Mononuclear cell (primary cell): ENCODE results near the gene SH2D3A. TPM values are rescaled to one million over a fixed set of nuclear protein-coding genes. Genes with fewer than 3 reads are reported as not detected.
"Not testable (repeated sequence)": the region's sequence is repeated elsewhere in the genome, so short reads cannot be mapped to it uniquely, and the experiment has no call there.

Experiments
- H3K27me3 ChIP-seq: 2 replicates; pipeline ENCODE4 v1.6.0; 2011; ENCODE audit warnings: low read length, control low read depth; ENCODE audit not compliant: insufficient read depth
- H3K4me1 ChIP-seq: 2 replicates; pipeline ENCODE4 v1.5.1; 2011; ENCODE audit warnings: mild to moderate bottlenecking, low read length, control low read depth; ENCODE audit not compliant: insufficient read depth
- H3K4me3 ChIP-seq: 2 replicates; pipeline ENCODE4 v1.5.1; 2011; ENCODE audit warnings: mild to moderate bottlenecking, low read length, moderate library complexity
- H3K9me3 ChIP-seq: 2 replicates; pipeline ENCODE4 v1.5.1; 2011; ENCODE audit warnings: low read depth, mild to moderate bottlenecking, control low read depth, low read length
- total RNA-seq: library from RNA; depleted of rRNA; stranded (reverse); fragments of >200 nt; gene quantifications from one replicate; pipeline ENCODE4 v1.2.3, GENCODE V29; 2012

The SH2D3A gene
- total RNA-seq, 1 donor = 14.0 TPM

- Histone ChIP-seq H3K9me3 (no peaks in the 10 kb centered on the region), H3K4me3 (no peak overlapping the region), H3K27me3 (no peaks in the 10 kb centered on the region), H3K4me1 (peaks cover 65% of the 10 kb centered on the region)
These were observed 29.0 kb upstream of the SH2D3A start for GRCh38 chr19:6796278-6796677.

DNA sequence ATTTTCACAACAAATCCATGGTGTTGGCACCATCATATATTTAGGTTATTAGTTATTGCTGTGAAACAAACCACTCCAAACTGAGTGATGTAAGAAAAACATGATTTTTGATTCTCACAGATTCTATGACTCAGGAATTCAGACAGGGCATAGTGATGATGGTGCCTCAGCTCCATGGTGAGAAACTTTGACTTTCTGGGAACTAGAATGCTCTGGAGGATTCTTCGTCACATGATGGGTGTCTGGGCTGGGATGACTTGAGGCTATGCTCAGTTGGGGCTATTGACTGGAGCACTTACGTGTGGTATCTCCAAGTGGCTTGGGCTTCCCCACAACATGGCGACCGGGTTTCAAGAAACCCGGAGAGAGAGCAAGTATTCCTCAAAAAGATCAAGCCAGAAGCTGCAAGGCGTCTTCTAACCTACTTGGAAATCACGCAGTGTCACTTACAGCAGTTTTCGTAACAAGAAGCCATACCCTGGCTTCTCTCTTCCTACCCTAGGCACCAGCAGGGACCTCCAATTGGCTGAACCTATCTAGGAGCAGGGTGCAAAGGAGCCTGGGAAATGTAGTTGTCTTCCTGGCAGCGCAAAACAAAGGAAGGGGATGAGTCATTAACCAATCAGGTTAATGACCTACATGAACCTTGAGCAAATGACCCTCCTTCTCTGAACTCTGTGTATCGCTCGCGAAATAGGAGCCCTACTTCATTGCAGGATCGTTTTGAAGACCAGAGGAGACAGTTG, 27.6 kb upstream of the SH2D3A start:
- Histone ChIP-seq H3K4me1 (peaks cover 60% of the 10 kb centered on the region), H3K9me3 (no peaks in the 10 kb centered on the region), H3K4me3 (no peak overlapping the region), H3K27me3 (no peaks in the 10 kb centered on the region)

- H3K4me1 ChIP-seq = peaks cover 51% of the 10 kb centered on the region
- no peaks in the 10 kb centered on the region for H3K27me3 ChIP-seq
- H3K4me3 ChIP-seq = no peak overlapping the region
- H3K9me3 ChIP-seq = no peaks in the 10 kb centered on the region
These were observed 26.7 kb upstream of the SH2D3A start for GRCh38 chr19:6793973-6794372.

DNA sequence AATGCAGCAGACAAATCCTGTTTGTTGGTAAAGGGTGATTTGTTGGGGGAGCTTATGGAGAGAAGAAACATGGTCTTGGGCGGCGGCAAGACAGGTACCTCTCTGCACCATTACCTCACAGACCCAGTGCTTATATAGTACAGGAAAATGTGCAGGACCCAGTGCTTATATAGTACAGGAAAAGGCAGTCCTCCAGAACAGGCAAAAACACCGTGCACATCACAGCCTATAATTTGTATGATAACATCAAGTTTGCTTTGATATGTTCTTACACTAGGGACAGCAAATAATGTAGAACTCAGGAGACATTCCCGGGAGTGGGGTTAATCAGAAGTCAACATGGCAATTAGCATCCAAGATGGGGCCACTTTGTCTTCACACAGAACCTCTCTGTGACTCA, 26.2 kb upstream of the SH2D3A start:
- Histone ChIP-seq H3K4me1 (peaks cover 50% of the 10 kb centered on the region), H3K9me3 (no peaks in the 10 kb centered on the region), H3K27me3 (no peaks in the 10 kb centered on the region), H3K4me3 (no peak overlapping the region)

DNA sequence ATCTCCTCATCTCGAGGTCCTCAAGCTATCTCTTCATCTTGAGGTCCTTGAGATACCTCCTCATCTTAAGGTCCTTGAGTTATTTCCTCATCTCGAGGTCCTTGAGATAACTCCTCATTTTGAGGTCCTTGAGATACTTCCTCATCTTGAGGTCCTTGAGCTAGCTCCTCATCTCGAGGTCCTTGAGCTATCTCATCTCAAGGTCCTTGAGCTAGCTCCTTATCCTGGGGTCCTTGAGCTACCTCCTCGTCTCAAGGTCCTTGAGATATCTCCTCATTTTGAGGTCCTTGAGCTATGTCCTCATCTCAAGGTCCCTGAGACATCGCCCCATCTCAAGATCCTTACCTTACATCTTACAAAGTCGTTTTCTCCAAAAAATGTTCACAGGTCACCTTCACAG, 24.0 kb upstream of the SH2D3A start:
- peaks cover 29% of the 10 kb centered on the region for H3K4me1 ChIP-seq

DNA sequence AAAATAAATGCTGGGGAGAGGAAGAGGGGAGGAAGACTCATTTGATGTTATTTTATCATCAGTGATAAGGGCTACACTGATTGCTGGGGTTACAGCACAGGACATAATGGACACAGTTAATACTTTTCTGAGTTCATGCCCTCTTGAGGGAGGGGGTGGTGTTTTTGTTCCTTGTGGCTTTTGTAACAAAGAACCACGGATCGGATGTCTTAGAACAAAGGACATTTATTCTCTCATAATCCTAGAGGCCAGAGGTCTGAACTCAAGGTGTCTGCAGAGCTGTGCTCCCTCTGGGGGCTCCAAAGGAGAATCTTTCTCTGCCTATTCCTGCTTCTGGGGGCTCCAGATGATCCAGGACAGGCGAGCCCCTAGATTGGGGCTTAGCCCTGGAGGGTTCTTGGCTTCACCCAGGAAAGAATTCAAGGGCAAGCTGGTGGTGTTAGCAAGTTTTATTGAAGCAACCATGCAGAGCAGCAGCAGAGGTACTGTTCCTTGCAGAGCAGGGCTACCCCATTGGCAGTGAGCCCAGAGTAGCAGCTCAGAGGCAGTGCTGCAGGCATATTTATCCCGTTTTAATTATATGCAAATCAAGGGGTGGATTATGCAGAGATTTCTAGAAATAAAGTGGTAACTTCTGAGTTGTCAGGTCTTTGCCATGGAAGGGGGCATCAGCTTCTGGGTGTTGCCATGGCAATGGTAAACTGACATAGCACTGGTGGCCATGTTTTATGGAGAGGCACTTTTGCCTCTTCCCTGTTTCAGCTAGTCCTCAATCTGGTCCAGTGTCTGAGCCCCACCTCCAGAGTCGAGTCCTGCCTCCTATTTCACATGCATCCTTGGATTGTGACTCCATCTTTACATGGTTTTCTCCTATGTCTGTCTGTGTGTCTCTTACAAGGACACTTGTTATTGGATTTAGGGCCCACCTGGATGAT, 23.2 kb upstream of the SH2D3A start:
- H3K4me1 ChIP-seq = peaks cover 24% of the 10 kb centered on the region
- H3K9me3 ChIP-seq = no peaks in the 10 kb centered on the region
- H3K27me3 ChIP-seq = no peaks in the 10 kb centered on the region
- no peak overlapping the region for H3K4me3 ChIP-seq

More for the DNA sequence above, 24.0 kb upstream of the SH2D3A start:
- Histone ChIP-seq H3K27me3 (no peaks in the 10 kb centered on the region), H3K9me3 (no peaks in the 10 kb centered on the region), H3K4me3 (no peak overlapping the region)

GRCh38 chr19:6788896-6789295, 21.7 kb upstream of the SH2D3A start:
- Histone ChIP-seq H3K9me3 (no peaks in the 10 kb centered on the region), H3K4me1 (peaks cover 29% of the 10 kb centered on the region), H3K27me3 (no peaks in the 10 kb centered on the region), H3K4me3 (no peak overlapping the region)

GRCh38 chr19:6787393-6787792, 20.2 kb upstream of the SH2D3A start:
- no peak overlapping the region for H3K4me3 ChIP-seq
- peaks cover 28% of the 10 kb centered on the region for H3K4me1 ChIP-seq
- no peaks in the 10 kb centered on the region for H3K27me3 ChIP-seq
- no peaks in the 10 kb centered on the region for H3K9me3 ChIP-seq

GRCh38 chr19:6779206-6779605, 12.0 kb upstream of the SH2D3A start:
- Histone ChIP-seq H3K27me3 (no peaks in the 10 kb centered on the region), H3K4me1 (peaks cover 62% of the 10 kb centered on the region), H3K9me3 (no peaks in the 10 kb centered on the region)

GRCh38 chr19:6778386-6778785, 11.2 kb upstream of the SH2D3A start:
- H3K9me3 ChIP-seq = no peaks in the 10 kb centered on the region
- H3K27me3 ChIP-seq = no peaks in the 10 kb centered on the region
- peaks cover 54% of the 10 kb centered on the region for H3K4me1 ChIP-seq
- no peak overlapping the region for H3K4me3 ChIP-seq

More at GRCh38 chr19:6779206-6779605, 12.0 kb upstream of the SH2D3A start:
- no peak overlapping the region for H3K4me3 ChIP-seq

- Histone ChIP-seq H3K4me3 (no peak overlapping the region), H3K27me3 (no peaks in the 10 kb centered on the region), H3K4me1 (peaks cover 54% of the 10 kb centered on the region), H3K9me3 (no peaks in the 10 kb centered on the region)
These were observed 10.2 kb upstream of the SH2D3A start for GRCh38 chr19:6777434-6777833.

DNA sequence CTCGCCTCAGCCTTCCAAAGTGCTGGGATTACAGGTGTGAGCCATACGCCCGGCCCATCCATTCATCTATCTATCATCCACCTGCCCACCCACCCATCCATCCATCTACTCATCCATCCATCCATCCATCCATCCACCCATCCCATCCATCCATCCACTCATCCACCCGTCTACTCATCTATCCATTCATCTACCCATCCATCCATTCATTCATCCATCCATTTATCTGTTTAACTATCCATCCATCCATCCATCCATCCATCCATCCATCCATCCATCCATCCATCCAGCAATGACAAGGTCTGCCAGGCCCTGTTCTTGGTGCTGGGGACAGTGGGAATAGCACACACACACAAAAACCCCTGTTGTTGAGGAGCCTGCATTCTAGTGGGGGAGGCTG, 9.8 kb upstream of the SH2D3A start:
- Histone ChIP-seq H3K9me3 (no peaks in the 10 kb centered on the region), H3K4me3 (no peak overlapping the region), H3K27me3 (no peaks in the 10 kb centered on the region), H3K4me1 (peaks cover 58% of the 10 kb centered on the region)

DNA sequence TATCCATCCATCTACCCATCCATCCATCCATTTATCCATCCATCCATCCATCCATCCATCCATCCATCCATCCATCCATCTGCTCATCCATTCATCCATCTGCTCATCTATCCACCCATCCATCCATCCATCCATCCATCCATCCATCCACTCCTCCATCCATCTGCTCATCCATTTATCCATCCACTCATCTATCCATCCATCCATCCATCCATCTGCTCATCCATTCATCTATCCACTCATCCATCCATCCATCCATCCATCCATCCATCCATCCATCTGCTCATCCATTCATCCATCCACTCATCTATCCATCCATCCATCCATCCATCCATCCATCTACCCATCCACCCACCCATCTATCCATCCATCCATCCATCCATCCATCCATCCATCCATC, 8.8 kb upstream of the SH2D3A start:
- H3K4me3 ChIP-seq, H3K9me3 ChIP-seq, H3K27me3 ChIP-seq: not testable (repeated sequence)
- H3K4me1 ChIP-seq = peaks cover 57% of the 10 kb centered on the region

GRCh38 chr19:6774821-6775707, 7.8 kb upstream of the SH2D3A start:
- no peaks in the 10 kb centered on the region for H3K9me3 ChIP-seq
- peaks cover 53% of the 10 kb centered on the region for H3K4me1 ChIP-seq
- H3K4me3 ChIP-seq = no peak overlapping the region
- H3K27me3 ChIP-seq = no peaks in the 10 kb centered on the region
